HG03064 (cell line): ENCODE measurements around the gene OOSP4A.
"Not testable (repeated sequence)": the region's sequence is repeated elsewhere in the genome, so short reads cannot be mapped to it uniquely, and the experiment has no call there.

Source experiments
- ATAC-seq: cut with Tn5 transposase; IDR thresholded peaks from one replicate; pipeline ENCODE4 v1.9.1; 2021; ENCODE audit warnings: low read depth; ENCODE audit not compliant: unreplicated experiment

Gene OOSP4A

DNA sequence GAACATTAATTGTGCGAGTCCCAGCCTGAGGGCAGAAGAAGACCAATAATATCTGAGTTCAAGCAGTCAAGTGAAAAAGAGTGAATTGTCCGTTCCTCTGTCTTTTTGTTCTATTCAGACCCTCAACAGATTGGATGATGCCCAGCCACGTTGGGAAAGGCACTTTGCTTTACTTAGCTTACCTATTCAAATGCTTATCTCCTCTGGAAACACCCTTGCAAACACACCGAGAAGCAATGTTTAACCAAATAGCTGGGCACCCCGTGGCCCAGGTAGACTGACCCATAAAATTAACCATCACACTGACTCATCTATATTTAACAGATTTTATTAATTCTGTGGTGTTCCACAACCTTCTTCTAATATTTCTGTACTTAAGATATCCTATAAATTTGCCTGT, 9.3 kb downstream of the OOSP4A start:
- no peak for ATAC-seq

- ATAC-seq = no peak
Measured at GRCh38 chr11:59981106-59981770, 17.4 kb downstream of the OOSP4A start.

DNA sequence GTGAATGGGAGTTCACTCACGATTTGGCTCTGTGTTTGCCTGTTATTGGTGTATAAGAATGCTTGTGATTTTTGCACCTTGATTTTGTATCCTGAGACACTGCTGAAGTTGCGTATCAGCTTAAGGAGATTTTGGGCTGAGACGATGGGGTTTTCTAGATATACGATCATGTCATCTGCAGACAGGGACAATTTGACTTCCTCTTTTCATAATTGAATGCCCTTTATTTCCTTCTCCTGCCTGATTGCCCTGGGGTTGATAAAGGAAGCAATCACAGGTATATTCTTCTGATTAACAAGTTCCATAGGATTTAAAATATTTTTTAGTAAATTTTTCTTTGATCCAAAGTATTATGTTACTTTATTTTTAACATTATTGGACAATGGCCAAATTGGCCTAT, 18.2 kb downstream of the OOSP4A start:
- not testable (repeated sequence) for ATAC-seq

GRCh38 chr11:59983212-59983611, 19.4 kb downstream of the OOSP4A start:
- ATAC-seq = no peak

DNA sequence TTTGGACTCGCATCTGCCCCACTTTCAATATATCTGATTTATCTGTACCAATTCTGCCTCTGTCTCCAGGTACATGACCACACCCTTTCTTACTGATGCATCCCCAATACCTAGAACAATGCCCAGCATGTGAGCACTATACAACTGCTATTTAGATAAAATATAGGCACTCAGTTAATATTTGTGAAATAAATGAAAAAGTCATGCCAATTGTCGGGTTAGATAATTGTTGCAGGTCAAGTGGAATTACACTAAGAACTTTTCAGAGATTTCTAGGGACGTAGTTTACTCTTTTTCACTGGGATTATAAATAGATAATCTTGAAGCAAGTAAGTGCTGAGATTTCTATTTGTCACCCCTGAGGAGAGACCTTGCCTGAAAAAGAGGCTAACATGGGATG, 20.5 kb downstream of the OOSP4A start:
- no peak for ATAC-seq

DNA sequence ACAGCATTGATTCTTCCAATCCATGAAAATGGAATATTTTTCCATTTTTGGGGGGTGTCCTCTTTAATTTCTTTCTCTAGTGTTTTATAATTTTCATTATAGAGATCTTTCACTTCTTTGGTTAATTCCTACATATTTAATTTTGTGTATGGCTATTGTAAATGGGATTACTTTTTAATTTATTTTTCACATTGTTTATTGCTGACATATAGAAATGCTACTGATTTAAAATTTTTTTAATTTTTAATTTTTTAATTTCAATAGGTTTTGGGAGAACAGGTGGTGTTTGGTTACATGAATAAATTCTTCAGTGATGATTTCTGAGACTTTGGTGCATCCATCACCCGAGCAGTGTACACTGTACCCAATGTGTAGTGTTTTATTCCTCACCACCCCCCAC, 26.6 kb downstream of the OOSP4A start:
- no peak for ATAC-seq

GRCh38 chr11:59992425-59992824, 28.6 kb downstream of the OOSP4A start:
- ATAC-seq = no peak

DNA sequence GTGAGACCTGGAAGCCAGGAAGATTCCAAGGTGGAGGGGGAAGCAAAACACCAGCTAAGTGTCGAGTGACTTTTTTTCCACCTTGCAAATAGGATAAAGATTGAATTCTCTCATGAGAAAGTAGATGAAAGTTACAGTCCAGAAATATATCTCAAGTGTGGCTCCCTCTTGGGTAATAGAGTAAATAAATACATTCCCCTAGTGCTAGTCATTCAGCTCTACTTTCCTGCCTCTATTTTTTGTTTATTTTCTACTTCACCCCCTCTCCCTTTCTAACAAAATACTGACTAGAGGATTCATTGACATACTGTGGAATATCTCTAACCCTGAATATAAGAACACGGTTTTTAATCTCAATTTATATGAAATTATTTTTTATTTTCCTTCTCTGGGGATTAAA, 34.0 kb downstream of the OOSP4A start:
- ATAC-seq = no peak

- ATAC-seq = no peak
Measured at GRCh38 chr11:59999691-60000090, 35.9 kb downstream of the OOSP4A start.

DNA sequence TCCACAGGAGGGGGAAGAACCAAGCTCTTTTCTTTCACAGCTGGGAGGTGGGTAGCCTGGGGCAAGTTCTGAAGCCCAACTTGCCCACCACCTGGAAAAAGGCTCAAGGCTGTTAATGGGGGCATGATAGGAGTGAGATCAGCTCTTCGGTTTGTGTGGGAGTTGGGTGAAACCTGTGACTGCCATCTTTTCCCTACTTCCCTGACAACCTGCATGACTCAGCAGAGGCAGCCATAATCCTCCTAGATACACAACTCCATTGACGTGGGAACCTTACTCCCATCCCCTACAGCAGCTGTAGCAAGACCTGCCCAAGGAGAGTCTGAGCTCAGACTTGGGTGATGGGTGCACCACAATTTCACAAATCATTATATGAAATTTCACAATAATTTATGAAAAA, 39.9 kb downstream of the OOSP4A start:
- no peak for ATAC-seq

DNA sequence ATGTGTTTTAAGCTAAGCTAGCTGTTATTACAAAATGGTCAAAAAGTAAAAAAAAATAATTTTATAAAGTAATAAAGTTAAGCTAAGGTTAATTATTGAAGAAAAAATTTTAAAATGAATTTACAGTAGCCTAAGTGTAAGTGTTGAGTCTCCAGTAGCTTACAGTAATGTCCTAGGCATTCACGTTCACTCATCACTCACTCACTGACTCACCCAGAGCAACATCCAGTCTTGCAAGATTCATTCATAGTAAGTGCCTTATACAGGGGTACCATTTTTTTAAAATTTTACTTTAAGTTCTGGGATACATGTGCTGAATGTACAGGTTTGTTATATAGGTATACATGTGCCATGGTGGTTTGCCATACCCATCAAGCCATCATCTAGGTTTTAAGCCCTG, 41.5 kb downstream of the OOSP4A start:
- no peak for ATAC-seq

GRCh38 chr11:60016881-60017280, 53.0 kb downstream of the OOSP4A start, which contains the start of gene OOSP4B:
Gene OOSP4B (plus strand): TSS chr11:60017181.
- ATAC-seq = no peak

DNA sequence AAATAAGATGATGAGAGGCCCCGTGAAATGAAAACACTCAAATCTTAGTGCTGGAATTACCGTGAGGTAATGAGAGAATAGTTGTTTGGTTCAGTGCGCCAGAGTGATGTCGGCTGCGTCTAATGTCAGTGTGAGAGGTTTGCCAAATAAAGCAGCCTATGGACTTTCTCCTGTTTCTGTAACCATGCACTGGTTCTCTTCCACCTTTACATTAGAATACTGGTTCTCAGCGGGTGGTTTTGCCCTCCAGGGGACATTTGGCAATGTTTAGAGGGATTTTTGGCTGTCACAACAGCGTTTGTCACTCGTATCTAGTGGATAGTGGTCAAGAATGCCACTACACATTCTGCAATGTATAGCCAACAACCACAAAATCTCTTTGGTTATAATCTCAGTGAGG, 54.2 kb downstream of the OOSP4A start:
- no peak for ATAC-seq
